NCI-H2227 (cell line): Measurements from ENCODE around the gene HDAC10.
"Not testable (repeated sequence)": the region's sequence is repeated elsewhere in the genome, so short reads cannot be mapped to it uniquely, and the experiment has no call there.

Experiments
- DNase-seq: peaks from one replicate; lab custom pipeline; 2025; ENCODE audit not compliant: unreplicated experiment; lab: John Stamatoyannopoulos, UW

HDAC10 gene

GRCh38 chr22:50285568-50286229 is 34.6 kb upstream of the HDAC10 start:
- DNase-seq: no peak

- no peak for DNase-seq
Measured at GRCh38 chr22:50284479-50284878, 33.4 kb upstream of the HDAC10 start.

GRCh38 chr22:50283821-50284220 is 32.8 kb upstream of the HDAC10 start:
- DNase-seq: no peak

- DNase-seq: no peak
Measured at GRCh38 chr22:50282361-50283155, 31.5 kb upstream of the HDAC10 start.

GRCh38 chr22:50281957-50282356 is 30.9 kb upstream of the HDAC10 start:
- no peak for DNase-seq

GRCh38 chr22:50281384-50281760 is 30.3 kb upstream of the HDAC10 start:
- no peak for DNase-seq

GRCh38 chr22:50280708-50281383 is 29.8 kb upstream of the HDAC10 start:
- no peak for DNase-seq

- no peak for DNase-seq
Measured at GRCh38 chr22:50280022-50280707, 29.1 kb upstream of the HDAC10 start.

GRCh38 chr22:50278956-50279619 is 28.0 kb upstream of the HDAC10 start:
- no peak for DNase-seq

GRCh38 chr22:50278461-50278860 is 27.4 kb upstream of the HDAC10 start:
- DNase-seq: no peak

- no peak for DNase-seq
Measured at GRCh38 chr22:50277761-50278160, 26.7 kb upstream of the HDAC10 start.

GRCh38 chr22:50276143-50276542 is 25.1 kb upstream of the HDAC10 start:
- DNase-seq: peak; percentile 28

GRCh38 chr22:50275181-50276055 is 24.4 kb upstream of the HDAC10 start:
- DNase-seq: no peak

- DNase-seq: no peak
Measured at GRCh38 chr22:50274771-50275170, 23.7 kb upstream of the HDAC10 start.

- peak; percentile 53 for DNase-seq
Measured at GRCh38 chr22:50274311-50274710, 23.2 kb upstream of the HDAC10 start.

- not testable (repeated sequence) for DNase-seq
Measured at GRCh38 chr22:50273781-50274180, 22.7 kb upstream of the HDAC10 start.

GRCh38 chr22:50273352-50273751 is 22.3 kb upstream of the HDAC10 start:
- not testable (repeated sequence) for DNase-seq

GRCh38 chr22:50272044-50272802 is 21.2 kb upstream of the HDAC10 start:
- peak; percentile 46 for DNase-seq

GRCh38 chr22:50271519-50271970 is 20.5 kb upstream of the HDAC10 start:
- peak; percentile 87 for DNase-seq
